ENCODE results near the gene DBNDD1.

The DBNDD1 gene

GRCh38 chr16:89957216-89957785 is 62.0 kb downstream of the DBNDD1 start:
- no peak overlapping the region for H3K27ac Mint-ChIP-seq
- no peaks in the 10 kb centered on the region for H3K9me3 Mint-ChIP-seq
- no peaks in the 10 kb centered on the region for H3K27me3 Mint-ChIP-seq
- H3K4me3 Mint-ChIP-seq, result no peak overlapping the region
- peaks cover 22% of the 10 kb centered on the region for H3K4me1 Mint-ChIP-seq (ENCODE audit: low read depth)
- peaks cover 13% of the 10 kb centered on the region for H3K36me3 Mint-ChIP-seq (ENCODE audit: low read depth)

GRCh38 chr16:89956505-89957215 is 62.6 kb downstream of the DBNDD1 start:
- Mint-ChIP-seq H3K4me1 (ENCODE audit: low read depth) (peaks cover 22% of the 10 kb centered on the region), H3K27ac (no peak overlapping the region), H3K27me3 (no peaks in the 10 kb centered on the region), H3K9me3 (no peaks in the 10 kb centered on the region), H3K36me3 (ENCODE audit: low read depth) (peaks cover 13% of the 10 kb centered on the region), H3K4me3 (no peak overlapping the region)

GRCh38 chr16:89955001-89955685 is 64.1 kb downstream of the DBNDD1 start:
- H3K27me3 Mint-ChIP-seq, result no peaks in the 10 kb centered on the region
- H3K36me3 Mint-ChIP-seq (ENCODE audit: low read depth), result peaks cover 13% of the 10 kb centered on the region
- no peak overlapping the region for H3K27ac Mint-ChIP-seq
- H3K9me3 Mint-ChIP-seq, result no peaks in the 10 kb centered on the region
- no peak overlapping the region for H3K4me3 Mint-ChIP-seq
- H3K4me1 Mint-ChIP-seq (ENCODE audit: low read depth), result peaks cover 26% of the 10 kb centered on the region

Data from stimulated activated naive CD8-positive, alpha-beta T cell treated with anti-CD3 and anti-CD28 coated beads, Interleukin-15, Interleukin-2, amounts not matched to agents 100 ng/mL and 50 ng/mL, for 24 hours (primary cell).